Dedifferentiated amniotic fluid mesenchymal stem cell (primary cell): ENCODE data around the gene CHST14.

Experiments used
- DNase-seq: peaks from one replicate; pipeline ENCODE4 v3.0.0-alpha.2; 2016; ENCODE audit errors: extremely low spot score

CHST14 gene

DNA sequence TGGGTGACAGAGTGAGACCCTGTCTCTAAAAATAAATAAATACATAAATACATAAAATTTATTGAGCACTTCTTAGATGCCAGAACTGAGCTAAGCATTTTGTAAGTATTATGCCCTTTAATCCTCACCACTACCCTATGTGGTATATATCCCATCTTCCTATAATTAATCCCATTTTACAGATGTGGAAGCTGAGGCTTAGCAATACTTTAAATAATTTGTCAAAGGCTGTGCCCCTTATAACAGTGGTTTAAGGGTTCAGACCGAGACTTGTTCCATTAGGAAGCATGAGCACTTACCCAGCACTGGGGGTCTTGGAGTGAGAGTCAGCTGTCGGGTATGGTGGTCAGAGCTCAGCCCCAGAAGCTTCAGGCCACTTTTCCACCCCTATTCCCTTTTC is 7.5 kb upstream of the CHST14 start:
- DNase-seq: no peak

DNA sequence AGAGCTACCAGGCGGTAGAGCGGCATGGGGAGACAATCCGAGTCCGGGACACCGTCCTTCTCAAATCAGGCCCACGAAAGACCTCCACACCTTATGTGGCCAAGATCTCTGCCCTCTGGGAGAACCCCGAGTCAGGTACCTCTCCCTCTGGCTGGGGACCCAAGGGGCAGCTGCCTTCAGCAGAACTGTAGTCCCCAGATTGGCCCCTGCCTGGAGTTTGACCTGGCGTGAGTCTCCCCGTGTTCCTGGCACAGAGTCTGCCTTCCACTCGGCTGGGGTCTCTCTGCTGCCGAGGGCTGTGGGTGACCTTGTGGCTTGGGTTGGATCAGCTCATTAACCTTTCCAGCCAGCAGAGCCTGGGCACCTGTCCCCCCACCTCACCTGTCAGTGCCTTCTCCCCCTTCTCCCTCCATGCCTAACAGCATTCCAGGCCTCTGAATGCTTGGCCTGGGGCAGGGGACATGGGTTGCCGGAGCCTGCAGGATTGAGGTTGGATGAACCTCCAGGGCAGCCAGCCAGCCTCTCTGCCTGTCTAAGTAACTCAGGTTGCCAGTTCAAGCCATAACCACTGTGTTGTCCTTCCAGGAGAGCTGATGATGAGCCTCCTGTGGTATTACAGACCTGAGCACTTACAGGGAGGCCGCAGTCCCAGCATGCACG is 6.8 kb upstream of the CHST14 start:
- no peak for DNase-seq

DNA sequence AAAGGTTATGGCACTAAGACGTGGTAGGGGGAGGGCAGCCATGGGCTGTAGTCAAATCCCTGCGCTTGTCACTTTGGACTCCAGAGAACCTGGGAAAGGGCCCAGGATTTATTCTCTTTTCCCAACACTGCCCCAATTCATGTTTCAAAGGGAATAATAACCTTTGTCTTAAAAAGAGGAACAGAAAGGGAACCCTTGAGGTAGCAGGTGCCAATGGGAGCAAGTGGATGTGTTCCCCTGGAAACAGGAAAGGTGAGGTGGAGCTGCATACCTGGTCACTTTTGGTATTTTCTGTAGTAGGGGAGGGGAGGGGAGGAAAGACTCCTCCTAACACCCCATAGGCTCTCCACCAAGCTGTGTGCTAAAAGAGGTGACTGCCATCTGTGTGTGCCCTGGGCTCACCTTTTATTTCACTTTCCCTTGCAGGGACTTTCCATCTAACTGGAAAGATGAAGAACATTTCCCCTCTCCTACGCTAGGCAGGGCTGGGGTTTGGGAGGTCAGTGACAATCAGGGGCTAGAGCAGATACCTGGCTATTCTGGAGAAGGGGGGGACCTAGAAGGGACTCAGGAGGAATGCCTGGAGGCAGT is 6.1 kb upstream of the CHST14 start:
- no peak for DNase-seq

DNA sequence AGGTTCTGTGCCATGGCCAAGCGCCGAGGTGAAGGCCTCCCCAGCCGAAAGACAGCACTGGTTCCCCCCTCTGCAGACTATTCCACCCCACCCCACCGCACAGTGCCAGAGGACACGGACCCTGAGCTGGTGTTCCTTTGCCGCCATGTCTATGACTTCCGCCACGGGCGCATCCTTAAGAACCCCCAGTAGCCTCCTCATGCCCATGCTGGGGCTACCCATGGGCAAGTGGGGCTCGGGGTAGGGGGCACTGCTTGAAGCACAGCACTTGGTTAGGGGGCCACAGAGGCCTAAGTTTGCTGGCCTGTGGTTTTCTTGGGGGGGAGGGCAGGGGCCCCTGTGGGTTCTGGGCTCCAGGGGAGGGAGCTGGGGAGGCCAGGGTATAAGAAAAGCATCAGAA is 4.8 kb upstream of the CHST14 start:
- DNase-seq: no peak

DNA sequence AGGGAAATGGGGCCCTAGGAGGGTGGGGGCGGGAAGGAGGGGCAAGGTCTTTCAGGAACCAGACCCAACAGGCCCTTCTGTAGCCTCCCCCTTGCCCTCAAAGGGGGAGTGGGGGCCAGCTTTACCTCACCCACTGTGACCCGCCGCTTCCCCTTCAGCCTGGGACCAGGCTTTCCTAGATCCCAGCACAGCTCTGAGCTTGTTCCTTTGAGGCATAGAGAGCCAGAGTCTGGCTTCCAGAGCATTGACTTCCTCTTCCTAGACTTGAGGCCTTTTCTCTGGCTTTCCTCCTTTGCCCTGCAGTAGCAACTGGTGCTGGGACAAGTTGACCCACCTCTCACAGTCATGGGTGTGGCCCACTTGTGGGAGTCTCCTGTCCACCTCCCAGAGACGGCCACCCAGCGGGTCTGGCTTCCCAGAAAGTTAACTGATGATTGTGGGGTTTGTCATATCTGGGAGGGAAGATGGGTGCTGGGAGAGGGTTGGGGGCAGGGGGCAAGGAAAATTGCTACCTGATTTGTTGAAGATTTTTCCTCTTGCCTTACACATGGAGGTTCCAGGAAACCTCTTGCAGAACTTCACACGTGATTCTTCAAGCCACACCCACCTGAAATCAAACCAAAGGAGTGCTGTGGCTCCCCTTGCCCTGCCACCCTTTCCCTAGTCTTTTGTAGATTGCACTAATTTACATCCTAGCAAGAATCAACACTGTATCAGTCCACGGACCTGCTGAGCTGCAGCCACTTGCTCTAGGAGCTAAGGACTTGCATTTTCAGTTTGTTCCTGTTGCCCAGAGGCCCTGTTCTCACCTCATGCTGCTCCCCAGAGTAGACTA is 4.1 kb upstream of the CHST14 start:
- no peak for DNase-seq

DNA sequence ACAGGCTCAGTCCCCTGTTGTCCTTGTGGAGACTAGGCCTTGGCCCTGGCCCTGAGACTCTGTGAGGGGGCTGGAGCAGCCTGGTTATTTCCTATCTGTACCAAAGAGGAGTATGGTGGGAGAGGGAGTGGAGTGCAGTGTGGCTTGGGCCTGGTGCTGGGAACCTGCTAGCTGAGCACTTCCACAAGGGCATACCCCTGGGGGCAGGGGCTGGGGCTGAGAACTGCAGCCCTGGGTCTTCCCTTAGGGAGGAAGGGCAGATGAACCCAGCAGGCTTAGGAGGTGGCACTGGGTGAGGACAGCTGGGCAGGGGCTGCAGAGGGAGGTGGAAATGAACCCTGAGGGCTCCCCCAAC is 3.5 kb upstream of the CHST14 start:
- DNase-seq: no peak

DNA sequence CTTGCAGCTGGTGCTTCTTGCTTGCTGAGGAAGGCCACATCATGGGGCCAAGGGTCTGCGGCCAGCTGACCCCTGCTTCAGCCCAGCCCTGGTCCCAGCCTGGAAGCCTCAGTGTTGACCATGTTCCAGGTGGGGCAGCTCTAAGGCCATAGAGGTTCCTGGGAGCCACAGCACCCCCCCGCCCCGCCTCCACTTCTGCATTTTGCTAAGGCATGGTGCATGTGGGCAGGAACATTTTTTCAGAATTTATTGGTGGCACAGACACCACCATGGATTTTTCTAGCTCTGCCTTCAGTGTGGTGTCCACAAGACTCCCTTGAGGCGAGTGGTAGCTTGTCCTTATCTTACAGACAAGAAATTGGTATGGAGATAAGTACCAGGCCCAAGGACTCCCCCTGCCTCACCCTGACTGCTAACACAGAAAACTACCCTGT is 1.9 kb upstream of the CHST14 start:
- no peak for DNase-seq

DNA sequence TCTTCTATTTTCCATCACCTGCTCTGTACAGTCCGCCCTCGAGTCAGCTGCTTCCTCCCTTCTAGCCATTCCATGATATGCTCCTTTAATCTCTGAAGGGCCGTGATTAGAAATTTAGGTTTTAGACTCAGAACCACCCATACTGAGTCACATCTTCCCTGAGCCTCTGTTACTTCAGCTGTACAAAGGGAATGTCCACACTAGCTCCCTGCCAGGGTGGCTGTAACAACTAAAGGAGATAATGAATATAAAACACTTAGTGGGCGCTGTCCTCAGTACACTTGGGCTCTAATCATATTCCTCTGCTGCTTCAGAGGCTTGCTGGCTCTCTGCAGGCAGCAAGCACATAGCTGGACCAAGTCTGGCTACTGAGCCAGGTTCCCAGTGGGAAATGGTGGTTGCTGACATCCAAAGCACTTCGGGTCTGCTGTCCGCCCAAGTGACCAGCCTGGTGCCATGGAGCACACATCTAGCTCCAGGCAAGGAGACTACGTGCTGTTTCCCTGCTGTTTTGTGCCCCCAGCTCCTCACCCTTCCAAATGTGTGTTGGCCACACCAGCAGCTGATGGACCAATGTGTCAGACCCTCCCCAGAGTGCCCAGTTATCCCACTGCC is 901 bp upstream of the CHST14 start:
- no peak for DNase-seq

DNA sequence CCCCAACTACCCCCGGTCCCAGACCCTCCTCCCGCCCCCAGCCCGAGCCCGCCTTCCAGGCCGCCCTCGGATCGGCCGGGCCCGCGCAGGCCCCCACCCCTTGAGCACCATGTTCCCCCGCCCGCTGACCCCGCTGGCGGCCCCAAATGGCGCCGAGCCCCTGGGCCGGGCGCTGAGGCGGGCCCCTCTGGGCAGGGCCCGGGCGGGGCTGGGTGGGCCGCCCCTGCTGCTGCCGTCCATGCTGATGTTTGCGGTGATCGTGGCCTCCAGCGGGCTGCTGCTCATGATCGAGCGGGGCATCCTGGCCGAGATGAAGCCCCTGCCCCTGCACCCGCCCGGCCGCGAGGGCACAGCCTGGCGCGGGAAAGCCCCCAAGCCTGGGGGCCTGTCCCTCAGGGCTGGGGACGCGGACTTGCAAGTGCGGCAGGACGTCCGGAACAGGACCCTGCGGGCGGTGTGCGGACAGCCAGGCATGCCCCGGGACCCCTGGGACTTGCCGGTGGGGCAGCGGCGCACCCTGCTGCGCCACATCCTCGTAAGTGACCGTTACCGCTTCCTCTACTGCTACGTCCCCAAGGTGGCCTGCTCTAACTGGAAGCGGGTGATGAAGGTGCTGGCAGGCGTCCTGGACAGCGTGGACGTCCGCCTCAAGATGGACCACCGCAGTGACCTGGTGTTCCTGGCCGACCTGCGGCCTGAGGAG is 472 bp downstream of the CHST14 start:
- DNase-seq: no peak

DNA sequence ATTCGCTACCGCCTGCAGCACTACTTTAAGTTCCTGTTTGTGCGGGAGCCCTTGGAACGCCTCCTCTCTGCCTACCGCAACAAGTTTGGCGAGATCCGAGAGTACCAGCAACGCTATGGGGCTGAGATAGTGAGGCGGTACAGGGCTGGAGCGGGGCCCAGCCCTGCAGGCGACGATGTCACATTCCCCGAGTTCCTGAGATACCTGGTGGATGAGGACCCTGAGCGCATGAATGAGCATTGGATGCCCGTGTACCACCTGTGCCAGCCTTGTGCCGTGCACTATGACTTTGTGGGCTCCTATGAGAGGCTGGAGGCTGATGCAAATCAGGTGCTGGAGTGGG is 995 bp downstream of the CHST14 start:
- no peak for DNase-seq

DNA sequence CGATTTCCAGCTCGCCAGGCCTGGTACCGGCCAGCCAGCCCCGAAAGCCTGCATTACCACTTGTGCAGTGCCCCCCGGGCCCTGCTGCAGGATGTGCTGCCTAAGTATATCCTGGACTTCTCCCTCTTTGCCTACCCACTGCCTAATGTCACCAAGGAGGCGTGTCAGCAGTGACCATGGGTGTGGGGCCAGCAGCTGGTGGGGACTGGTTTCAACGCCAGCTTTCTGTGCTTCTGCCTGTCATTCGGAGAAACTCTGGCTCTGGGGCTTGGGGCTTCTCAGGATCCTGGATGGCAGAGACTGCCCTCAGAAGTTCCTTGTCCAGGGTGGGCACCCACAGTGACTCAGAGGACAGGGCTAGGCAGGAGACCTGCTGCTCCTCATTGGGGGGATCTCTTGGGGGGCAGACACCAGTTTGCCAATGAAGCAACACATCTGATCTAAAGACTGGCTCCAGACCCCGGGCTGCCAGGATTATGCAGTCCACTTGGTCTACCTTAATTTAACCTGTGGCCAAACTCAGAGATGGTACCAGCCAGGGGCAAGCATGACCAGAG is 1.5 kb downstream of the CHST14 start:
- DNase-seq: no peak

DNA sequence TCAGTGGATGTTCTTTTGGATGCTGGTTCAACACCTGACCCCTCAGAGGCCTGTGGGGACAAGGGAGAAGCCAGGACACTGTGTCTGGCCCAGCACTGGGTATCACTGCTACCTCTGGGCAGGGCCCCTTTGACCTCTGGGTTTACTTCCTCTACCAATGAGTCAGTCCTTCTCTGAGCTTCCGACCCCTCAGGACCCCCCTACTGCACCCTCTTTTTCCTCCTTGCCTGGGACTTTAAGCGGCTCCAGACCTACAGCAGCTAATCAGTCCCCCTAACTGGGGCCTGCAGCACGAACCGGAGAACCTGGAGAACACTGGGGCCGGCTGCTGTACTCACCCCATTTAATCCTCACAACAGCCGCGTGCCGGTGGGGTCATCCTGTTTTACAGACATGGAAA is 3.8 kb downstream of the CHST14 start:
- DNase-seq: no peak

DNA sequence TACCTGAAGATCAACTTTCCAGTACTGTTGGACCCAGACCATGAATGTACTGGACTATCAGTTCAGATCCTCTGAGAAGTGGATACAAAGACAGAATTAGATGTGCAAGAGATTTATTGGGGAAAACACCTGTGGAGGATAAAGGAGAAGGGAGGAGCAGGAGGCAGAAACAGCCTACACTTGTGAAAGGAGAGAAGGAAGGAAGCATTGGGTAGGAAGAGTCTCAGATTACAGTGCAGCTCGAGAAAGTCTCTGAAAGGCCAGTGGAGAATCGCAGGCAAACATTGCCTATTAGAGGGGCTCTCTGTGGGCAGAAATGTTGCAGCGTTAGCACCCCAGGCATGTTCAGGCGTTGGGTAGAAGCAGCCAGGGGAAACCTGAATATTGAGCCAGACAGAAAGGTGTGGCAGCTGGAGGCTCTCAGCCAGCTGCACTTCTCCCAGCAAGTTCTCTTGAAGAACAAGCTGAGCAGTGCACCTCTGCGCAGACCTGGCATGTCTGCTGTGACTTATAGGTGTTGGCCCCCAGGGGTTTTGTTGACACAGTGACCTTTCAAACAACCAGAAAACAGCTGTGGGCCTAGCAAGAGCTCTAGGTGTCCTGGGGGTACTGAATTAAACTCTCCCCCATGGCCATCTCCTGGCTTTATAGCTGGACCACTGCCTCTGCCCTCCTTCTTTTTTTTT is 7.0 kb downstream of the CHST14 start:
- no peak for DNase-seq

DNA sequence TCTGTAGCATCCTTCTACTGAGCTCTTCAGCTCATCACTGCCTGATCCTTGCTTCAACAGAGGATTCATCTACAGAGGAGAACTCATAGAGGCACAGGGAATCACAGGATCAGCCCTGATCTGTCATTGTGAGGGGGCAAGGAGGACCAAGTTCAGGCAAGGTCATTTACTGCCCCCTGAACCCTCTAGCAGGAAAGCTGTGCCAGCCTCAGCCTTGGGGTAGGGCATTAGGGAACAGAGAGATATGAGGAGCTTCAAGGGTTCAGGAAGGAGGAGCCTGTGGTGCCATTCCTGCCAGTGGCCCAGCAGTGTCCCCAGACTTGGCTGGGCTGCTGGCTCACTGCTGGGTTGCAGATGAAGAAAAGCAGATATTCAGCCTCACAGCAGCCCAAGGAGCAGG is 8.2 kb downstream of the CHST14 start:
- DNase-seq: no peak

DNA sequence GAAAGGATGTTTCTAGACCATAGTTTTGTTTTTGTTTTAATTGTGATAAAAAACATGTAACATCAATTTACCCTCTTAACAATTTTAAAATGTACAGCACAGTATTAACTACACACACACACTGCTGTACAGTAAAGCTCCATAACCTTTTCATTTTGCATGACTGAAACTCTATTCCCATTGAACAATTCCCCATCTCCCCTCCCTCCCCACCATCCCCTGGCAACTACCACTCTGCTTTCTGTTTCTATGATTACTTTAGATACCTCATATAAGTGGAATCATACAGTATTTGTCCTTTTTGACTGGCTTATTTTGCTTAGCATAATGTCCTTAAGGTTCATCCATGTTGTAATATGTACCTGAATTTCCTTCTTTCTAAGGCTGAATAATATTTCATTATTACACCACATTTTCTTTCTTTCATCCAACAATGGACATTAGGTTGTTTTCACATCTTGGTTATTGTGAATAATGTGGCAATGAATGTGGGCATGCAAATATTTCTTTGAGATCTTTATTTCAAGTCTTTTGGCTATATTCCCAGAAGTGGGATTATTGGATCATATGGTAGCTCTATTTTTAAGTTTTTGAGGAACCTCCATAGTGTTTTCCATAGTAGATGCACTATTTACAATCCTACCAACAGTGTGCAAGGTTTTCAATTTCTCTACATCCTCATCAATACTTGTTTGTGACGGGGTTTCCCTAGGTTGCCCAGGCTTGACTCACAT is 10.7 kb downstream of the CHST14 start:
- no peak for DNase-seq

DNA sequence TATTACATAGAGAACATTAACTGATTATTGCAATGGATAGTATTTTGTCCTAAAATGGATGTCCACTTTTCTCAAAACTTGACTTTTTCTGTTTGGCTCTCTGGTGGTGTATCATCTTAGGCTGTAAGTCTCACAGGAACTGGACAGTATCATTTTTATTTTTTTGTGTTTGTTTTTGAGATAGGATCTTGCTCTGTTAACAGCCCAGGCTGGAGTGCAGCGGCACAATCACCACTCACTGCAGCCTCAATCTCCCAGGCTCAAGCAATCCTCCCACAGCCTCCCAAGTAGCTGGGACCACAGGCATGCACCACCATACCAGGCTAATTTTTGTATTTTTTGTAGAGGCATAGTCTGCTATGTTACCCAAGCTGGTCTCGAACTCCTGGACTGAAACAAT is 13.1 kb downstream of the CHST14 start:
- DNase-seq: no peak

DNA sequence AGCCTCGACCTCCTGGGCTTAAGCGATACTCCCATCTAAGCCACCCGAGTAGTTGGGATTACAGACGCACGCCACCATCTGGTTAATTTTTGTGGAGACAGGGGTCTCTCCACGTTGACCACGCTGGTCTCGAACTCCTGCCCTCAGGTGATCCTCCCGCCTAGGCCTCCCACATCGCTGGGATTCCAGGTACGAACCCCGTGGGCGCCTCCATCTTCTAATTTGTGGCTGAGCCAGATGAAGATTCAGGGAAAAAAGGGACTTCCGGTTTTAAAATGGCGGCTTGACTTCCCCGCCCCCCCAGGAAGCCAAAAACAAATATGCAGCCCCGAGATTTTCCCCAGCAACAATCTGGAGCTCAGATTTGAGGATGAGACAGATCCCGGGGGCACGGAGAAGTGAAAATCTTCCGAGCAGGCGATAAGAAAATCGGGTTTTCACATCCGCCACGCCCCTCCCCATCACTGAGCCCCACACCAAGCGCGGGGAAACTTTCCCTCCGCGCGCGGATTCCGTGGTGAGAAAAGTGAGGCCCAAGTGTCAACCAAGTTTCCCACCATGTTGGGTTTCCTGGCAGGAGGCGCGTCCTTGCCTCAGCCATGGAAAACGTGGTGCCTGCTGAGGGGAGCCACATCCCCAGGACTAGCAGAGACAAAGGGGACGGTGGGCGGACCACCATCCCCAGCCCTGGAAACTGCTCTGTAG is 15.4 kb downstream of the CHST14 start:
- DNase-seq: no peak

DNA sequence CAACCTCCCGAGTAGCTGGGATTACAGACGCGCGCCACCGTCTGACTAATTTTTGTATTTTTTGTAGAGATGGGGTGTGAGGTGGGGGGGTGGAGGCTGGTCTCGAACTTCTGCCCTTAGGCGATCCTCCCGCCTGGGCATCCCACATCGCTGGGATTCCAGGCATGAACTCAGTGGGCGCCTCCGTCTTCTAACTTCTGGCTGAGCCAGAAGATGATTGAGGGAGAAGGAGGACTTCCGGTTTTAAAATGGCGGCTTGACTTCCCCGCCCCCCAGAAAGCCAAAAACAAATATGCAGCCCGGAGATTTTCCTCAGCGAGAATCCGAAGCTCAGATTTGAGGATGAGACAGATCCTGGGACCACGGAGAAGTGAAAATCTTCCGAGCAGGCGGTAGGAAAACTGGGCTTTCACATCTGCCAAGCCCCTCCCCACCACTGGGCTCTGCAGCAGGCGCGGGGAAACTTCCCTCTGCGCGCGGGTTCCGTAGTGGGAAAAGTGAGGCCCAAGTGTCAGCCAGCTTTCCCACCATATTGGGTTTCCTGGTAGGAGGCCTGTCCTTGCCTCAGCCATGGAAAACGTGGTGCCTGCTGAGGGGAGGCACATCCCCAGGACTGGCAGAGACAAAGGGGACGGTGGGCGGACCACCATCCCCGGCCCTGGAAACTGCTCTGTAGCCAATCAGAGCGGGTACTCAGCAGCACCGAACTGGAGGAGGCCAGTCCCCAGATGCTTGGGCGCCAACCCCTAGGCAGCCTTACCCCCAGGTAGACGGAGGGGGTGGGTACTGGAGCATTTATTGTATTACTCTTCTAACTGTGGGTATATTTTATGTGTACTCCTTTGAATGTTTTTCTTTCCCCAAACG is 17.3 kb downstream of the CHST14 start:
- DNase-seq: no peak
